GM18499 (cell line): ENCODE results near the gene PECR.
"Not testable (repeated sequence)": the region's sequence is repeated elsewhere in the genome, so short reads cannot be mapped to it uniquely, and the experiment has no call there.

Experiments used
- ATAC-seq: cut with Tn5 transposase; IDR thresholded peaks from one replicate; pipeline ENCODE4 v1.9.1; 2021; ENCODE audit warnings: moderate number of reproducible peaks; ENCODE audit not compliant: insufficient read depth, unreplicated experiment

The PECR gene

DNA sequence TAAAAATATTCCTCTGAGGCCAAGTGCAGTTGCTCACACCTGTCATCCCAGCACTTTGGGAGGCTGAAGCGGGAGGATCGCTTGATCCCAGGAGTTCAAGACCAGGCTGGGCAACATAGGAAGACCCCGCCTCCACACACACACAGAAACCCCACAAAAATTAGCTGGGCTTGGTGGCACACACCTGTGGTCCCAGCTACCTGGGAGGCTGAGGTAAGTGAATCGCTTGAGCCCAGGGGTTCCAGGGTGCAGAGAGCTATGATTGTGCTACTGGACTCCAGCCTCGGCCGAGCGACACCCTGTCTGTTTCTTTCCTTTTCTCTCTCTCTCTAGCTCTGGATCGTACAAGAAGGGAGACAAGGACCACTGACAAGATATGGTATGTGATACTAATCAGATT, 25.7 kb upstream of the PECR start:
- no peak for ATAC-seq

DNA sequence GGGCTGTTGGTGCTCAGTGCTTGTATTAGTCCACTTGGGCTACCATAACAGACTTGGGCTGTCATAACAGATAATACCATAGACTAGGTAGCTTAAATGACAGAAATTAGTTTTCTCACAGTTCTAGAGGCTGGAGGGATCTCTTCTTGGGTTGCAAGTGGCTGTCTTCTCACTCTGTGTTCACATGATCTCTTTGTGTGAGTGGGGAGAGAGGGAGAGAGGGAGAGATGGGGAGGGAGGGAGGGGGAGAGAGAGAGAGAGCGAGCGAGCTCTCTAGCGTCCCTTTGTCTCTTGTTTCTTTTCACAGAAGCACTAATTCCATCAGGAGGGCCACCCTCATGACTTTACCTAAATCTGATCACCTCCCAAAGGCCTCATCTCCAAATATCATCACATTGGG, 23.1 kb upstream of the PECR start:
- ATAC-seq = no peak

DNA sequence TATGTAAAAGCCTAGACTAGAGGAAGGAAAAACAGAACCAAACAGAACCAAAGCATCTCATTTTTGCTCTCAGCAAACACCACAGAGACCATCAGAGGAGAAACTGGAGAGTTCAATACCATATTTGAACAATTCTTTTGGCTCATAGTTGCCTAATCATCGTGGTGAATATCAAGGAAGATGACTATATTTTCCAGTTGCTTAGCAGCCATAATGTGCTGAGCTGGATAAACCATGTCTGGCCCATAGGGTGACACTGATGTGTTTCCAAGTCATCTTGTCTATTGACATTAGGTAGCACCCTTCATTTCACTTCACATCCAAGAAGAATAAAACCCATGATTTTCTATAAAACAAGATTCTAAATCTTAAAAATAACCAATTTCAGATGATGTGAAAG, 21.6 kb upstream of the PECR start:
- ATAC-seq = no peak

DNA sequence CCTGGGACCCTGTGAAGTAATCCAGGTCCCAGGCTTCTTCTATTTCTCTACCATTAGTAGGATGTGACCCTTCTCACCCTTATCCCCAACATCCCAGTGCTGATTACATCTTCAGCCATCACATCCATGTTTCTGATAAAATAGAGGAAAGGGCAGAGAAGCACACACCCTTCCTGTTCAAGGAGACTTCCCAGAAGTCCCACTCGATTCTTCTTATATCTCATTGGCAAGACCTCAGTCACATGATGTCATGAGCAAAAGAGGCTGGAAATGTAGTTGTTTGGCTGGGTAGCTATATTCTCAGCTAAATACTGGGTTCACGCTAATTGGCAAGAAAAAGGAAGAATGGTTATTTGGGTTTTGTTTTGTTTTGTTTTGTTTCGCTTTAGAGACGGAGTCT, 19.5 kb upstream of the PECR start:
- ATAC-seq = no peak

DNA sequence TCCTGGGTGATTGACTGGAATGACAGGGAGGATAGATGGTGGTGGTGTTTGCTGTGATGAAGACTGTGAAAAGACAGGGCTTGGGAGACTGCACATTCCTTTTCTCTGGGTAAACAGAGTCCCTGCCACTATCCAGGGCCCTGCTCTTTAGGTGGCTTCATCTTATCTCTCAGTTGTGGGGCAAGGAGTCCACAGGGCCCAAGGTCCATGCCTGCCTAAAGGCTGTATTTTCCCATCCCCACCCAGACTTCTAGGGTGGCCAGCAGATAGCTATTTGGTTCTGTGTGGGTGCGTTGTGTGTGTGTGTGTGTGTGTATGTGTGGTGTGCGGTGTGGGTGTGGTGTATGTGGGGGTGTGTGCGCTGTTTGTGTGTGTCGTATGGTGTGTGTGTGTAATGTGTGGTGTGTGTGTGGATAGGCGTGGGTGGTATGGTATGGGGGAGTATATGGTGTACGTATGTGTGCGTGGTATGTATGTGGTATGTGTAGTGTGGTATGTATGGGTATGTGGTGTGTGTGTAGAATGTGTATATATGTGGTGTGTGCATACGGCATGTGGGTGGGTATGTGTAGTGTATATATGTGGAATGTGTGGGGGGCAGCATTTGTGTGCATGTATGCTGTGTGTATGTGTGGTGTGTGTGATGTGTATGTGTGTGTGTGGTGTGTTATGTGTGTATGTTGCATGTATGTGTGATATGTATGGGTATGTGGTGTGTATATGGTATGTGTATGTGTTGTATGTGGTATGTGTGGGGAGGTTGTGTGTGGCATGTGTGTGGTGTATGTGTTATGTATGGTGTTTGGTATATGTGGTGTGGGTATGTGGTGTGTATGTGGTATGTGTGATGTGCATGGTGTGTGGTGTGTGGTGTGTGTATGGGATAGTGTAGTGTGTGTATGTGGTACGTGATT, 17.1 kb upstream of the PECR start:
- no peak for ATAC-seq

DNA sequence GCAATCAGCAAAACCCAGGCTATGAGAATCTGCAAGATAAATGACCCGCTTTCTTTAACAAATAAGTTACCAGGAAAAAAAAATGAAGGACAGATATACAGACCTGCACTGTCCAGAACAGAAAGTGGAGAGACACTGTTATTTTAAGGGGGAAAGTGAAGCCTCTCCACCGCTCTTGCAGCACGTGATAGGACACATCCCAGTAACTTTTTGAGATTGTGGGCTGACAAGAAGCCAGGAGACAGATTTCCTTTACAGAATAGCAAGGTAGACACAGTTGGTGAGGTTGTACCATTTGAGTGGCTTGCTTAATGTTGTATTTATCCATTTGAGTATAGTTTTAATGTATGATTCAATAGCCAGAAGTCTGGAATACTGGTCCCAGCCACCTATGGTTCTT, 13.1 kb upstream of the PECR start:
- ATAC-seq = no peak

DNA sequence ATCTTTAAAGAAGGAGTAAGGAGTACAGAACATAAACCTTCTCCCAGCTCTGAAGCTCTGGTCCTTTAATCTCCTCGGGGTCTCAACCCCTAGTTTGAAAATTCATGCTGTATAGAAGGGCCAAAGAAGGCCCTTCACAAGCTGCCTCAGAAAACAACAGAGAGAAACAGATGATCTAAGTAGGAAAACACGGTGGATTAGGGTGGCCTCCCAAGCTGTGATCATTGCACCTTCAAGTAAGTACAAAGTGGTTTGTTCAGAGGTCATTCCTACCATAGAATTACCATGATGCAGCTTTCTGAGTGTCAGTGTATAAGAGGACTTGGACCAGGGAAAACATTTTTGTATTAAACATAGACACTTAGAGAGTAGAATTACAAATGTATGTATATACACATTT, 11.0 kb upstream of the PECR start:
- ATAC-seq = no peak

DNA sequence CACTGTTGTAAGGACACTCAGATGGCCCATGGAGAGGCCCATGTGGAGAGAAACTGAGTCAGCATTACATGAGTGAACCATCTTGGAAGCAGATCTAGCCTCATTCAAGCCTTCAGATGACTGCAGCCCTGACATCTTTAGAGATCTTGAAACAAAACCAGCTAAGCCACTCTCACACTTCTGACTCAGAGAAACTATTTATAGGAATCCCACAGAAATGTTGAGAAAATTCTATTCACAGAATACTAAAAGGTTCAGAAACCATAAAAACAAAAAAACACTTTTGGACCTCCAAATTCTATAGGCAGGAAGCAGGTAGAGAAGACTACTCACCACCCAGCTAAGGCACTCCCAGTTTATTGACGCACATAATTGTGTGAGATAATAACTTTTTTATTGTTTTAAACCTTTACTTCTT, 8.8 kb upstream of the PECR start:
- ATAC-seq = peak; percentile 74

DNA sequence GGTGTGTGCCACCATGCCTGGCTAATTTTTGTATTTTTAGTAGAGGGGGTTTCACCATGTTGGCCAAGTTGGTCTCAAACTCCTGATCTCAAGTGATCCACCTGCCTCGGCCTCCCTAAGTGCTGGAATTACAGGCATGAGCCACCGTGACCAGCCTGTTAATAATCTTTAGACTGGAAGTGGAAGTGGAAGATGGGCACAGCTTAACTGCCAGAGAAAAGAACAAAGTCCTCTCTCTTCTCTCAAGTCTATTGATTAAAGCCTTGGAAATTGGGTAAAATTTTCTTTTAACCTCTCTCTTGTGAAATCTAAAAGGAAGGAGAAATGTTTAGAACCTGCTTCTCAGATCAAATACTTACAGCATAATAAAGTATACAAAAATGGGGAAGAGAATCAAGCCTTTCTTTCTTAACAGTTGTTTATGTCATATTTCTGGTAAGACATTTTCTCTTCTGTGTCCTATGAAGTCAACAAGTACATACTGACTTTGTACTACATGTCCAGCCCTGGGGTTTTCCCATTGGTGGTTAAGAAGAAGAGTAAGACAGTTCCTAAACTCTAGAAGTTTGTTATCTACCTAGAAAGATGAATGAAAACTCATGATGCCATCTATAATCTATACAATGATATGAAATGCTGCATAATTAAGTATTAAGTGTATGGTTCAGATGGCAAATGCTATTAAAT, 4.7 kb upstream of the PECR start:
- no peak for ATAC-seq

DNA sequence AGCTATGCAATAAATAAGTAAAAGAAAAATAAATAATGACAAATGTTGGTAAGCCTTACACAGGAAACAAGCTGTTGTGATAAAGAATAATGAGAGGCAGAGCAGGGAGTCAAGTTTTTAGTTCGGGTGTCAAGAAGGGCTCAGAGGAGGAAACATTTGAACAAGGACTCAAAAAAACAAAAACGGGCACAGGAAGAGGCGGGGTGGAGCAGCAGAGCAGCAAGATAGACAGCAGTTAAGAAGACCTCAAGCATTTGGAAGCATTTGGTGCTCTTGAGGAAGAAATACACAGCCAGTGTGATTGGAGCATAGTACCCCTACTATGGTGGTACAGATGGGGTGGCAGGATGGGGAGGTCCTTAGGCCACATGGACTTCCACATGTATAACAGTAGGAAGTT, 2.9 kb upstream of the PECR start:
- no peak for ATAC-seq

DNA sequence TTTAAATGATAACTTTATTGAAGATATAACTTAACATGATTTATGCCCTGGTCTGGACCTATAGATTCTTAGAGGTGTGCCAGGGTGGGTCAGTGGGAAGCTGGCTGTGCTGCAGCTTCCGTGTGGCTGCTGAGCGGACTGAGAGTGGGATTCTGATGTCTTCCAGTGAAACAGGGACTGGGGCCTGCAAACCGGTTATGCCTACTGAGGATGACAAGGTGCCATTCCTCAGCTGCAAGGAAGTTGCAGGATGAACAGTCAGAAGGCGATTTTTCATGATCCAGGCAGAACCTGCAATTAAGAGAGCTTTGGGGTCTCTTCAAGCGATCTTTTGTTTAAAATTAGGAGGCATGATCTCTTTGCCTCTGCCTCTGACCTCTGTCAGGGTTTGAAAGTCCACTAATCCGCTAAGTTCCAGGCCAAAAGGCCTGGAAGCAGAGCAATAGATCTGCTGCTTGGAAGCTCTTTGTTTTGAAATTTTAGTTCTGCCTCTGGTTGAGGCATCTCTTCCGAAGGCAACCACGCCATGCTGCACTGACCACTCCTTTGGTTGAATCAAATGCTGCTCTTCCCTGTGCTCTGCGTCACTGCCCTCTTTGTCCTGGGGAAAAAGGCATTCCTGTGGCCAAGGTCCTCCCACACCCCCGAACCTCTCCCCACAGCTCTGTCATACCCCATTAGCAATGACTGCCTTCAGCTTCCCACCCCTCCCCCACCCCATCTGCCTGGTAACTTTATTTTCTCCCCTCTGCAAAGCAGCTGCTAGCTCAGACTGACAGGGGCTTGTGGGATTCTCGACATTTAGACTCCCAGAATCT, 2.1 kb upstream of the PECR start:
- no peak for ATAC-seq

DNA sequence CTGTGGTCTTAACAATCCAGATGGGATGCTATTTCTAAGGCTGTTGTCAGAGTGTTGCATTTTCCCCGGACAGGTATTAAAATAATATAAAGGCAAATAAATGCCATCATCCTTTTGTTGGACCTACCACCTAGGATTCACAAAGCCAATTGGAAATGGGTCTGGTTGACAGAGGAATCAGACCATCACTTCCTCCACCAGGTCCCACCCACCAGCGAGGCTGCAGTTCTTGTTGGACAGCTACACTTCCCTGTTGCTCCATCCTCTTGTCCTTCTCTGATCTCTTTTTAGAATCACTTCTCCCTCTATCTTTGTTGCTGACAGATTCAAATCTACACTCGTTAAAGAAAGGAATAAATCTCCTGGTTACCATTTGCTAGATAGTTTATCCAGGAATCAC, 1.2 kb upstream of the PECR start:
- ATAC-seq = no peak

DNA sequence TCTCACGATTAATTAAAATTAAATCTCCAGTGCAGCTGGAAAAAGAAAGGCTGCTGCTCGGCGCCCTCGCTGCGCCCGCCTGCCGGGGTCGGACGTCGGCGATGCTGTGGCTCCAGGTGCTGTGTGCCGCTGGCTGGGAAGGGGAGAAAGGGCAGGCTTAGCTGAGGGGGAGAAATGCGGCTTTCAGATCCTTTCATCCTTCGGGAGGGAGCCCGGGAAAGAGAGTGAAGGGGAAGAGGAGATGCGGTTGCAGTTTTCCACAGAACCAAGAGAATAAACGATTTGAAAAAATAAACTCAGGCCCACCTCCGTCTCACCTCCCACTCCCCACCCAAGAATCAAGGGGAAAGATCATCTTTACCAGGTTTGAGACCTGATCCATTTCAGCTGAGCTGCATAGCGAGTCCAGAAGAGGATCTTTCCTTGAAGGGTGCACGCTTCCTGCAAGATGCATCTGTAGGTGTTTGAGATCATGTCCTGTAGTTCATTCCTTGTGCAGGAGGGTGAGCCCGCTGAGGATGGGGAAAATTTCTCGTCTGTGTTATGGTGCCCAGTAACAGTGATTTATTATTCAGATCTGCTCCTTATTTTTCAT, 605 bp upstream of the PECR start:
- ATAC-seq = no peak

DNA sequence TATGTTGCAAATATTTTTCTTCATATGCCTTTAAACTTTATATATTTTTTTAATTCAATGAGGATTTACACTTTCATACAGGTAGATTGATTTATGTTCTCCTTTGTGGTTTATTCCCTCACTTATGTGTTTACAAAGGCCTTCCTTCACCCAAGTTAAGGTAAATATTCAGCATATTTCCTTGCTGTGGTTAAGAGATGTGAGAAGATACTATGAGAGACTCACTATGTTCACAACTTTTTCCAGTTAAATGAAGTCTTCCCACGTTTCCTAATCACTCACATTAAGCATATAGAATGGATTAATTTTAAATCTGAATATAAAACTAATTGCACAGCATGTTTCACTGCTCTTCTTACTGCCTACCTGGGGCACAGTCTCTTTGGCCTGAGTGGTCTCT, 597 bp downstream of the PECR start:
- no peak for ATAC-seq

DNA sequence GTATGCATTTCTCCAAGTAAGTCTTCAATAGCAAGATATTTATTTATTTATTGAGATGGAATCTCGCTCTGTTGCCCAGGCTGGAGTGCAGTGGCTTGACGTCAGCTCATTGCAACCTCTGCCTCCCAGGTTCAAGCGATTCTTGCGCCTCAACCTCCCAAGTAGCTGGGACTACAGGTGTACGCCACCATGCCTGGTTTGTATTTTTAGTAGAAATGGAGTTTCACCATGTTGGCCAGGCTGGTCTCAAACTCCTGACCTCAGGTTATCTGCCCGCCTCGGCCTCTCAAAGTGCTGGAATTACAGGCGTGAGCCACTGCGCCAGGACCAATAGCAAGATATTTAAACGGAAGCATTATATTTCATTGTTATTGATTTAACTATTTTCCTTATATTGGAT, 1.6 kb downstream of the PECR start:
- not testable (repeated sequence) for ATAC-seq

DNA sequence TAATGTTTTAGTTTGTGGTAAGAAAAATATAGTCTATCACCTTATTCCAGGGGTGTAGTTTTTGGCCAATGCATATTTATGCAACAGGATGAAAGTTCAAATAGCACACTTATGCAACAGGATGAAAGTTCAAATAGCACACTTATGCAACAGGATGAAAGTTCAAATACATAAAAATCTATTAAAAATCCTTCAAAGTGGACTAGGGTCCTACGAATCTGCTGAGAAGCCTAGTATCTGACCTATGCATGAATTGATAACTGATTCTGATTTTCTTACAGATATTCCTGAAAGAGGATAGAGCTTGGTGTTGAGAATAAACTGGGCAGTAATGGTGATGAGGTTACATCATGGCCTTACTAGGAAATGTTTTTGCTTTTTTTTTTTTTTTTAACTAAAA, 2.8 kb downstream of the PECR start:
- ATAC-seq = no peak

DNA sequence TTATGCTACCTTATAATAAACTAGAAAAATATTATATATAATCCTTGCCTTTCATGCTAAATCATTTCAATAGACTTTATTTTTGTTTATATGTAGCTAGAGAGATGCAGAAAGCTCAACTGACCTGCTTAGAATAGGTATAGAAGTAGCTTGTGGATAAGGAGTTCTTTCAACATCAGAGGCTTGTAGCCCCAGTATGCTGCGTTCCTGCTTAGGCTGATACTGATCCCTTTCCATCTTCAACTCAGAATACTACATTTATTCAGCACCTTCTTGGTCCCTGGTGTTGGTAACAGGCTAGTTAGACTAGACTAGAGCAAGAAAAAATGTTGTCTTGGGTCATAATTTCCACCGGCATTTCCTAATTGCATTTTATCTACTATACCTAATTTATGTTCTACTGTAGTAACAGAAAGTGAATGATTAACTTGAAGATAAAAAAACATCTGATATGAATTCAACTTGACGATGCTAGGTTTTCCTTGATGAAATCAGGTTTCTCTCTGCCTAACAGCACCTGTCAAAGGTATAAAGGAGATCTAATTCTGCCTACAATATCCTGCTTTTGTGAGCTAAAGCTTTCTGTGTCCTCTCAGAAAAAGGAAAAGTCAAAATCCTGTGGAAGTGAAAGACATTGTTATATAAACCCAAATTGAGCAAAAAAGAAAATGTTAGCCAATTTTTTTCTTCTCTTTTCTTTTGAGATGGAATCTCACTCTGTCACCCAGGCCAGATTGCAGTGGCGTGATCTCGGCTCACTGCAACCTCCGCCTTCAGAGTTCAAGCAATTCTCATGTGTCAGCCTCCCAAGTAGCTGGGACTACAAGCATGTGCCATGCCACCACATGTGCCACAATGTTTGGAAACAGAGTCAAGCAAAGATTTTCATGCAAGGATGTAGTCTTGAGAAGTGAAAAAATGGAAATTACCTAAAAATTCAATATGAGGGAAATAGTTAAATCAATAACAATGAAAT, 5.8 kb downstream of the PECR start:
- ATAC-seq = no peak

DNA sequence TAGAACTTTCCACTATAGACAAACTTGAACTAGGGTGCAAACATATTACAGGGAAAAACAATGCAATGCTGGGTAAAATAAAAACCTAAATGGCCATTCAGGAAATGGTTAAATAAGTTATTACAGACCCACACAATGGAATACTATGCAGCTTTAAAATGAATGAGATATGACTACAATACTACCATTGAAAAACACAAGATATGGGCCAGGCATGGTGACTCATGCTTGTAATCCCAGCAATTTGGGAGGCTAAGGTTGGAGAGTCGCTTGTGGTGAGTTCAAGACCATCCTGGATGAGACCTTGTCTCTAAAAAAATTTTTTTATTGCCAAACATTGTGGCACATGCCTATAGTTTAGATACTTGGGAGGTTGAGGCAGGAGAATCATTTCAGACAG, 6.8 kb downstream of the PECR start:
- no peak for ATAC-seq

DNA sequence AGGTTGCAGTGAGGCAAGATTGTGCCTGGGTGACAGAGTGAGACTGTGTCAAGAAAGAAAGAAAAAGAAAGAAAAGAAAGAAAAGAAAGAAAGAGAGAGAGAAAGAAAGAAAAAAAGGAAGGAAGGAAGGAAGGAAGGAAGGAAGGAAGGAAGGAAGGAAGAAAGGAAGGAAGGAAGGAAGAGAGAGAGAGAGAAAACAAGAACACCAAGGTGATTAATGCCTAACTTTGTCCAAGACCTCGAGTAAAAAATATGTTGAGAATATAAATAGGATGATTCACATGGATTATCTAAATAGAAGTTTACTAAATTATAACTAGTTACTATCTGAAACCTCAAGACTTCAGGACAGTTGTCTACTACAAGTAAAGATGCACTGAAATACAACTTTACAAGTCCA, 7.2 kb downstream of the PECR start:
- no peak for ATAC-seq

DNA sequence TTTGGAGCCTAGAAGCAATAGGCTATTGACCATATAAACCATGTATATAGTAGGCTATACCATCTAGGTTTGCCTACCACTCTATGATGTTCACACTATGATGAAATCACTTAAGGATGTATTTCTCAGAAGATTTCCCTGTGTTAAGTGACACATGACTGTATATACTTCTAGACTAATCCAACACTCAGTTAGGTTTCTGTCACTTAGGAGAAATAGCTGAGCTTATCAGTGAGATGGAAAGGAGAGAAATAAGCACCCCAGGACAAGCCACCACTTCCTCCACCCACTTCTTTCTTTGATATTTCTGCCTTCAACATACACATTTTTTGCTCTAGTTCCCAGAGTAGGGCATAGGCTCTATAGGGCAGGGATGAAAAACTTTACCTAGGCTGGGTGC, 7.8 kb downstream of the PECR start:
- ATAC-seq = no peak
